ENCODE measurements around the gene HINT3.

Gene HINT3

DNA sequence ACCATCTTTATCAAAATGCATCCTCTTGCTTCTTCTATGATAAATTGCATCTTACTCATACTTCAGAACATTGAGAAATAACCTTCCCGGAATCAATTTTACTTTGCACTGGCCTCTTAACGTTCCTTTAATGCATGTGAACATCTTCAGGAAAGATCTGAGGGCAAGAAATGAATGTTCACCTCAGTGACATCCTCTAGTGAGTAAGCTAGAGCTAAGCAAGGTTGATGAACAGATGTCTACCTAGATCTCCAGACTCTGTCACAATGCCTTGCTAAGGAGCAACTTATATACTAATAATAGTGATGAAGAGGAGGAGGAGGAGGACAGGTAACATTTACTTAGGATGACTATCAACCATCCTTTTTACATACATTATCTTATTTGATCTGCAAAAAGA is 16.8 kb upstream of the HINT3 start:
- no peak for DNase-seq (ENCODE audit: low read depth, low spot score)
- Histone ChIP-seq H3K4me1 (ENCODE audit: control insufficient read depth, insufficient read depth, low read length) (no peaks in the 10 kb centered on the region), H3K4me3 (ENCODE audit: low read length) (no peak overlapping the region), H3K36me3 (ENCODE audit: control insufficient read depth, insufficient read depth, low read length) (no peaks in the 10 kb centered on the region), H3K27me3 (ENCODE audit: control insufficient read depth, insufficient read depth, low read length) (no peaks in the 10 kb centered on the region), H3K9me3 (ENCODE audit: control insufficient read depth, insufficient read depth, low read length) (no peaks in the 10 kb centered on the region), H3K27ac (ENCODE audit: low read length) (no peak overlapping the region)
- WGBS (ENCODE audit: insufficient coverage, insufficient read length): no CpG with 5 or more reads among the region's 2 CpGs

DNA sequence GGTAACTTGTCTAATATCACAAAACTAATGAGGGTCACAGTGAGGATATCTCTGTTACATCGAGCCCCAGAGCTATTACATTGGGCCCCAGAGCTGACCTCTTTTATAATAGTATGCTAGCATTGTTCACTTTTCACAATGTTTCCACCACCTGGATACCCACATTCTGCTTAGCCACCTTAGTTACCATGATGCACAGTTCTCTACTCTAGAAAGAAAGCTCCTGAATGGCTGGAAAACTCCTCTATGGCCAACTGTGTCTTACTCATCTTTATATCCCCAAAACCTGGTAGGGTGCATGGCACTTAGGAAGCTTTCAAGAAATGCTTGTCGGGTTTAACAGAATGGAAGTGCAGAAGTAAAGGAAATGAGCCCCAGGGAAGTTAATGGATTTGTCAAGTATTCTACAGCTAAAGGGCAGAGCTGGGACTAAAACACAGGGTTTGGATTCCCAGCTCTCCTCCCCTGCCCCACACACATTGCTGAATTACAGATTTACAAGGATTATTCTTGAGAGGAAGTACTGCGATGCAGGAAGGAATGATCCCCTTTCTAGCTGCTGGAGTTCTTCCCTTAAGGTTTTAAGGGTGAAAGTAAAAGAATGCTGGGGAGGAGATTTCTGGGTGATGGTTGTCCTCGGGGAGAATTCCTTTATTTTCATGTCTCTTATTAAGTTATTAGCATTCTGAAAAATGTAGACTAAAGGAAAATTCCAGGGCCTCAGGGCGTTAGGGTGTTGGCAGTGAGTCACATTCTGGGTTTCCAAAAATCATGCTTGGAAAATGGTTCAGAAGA is 16.1 kb upstream of the HINT3 start:
- no peaks in the 10 kb centered on the region for H3K4me1 ChIP-seq (ENCODE audit: control insufficient read depth, insufficient read depth, low read length)
- H3K27ac ChIP-seq (ENCODE audit: low read length): no peak overlapping the region
- no CpG with 5 or more reads among the region's 5 CpGs for WGBS (ENCODE audit: insufficient coverage, insufficient read length)

DNA sequence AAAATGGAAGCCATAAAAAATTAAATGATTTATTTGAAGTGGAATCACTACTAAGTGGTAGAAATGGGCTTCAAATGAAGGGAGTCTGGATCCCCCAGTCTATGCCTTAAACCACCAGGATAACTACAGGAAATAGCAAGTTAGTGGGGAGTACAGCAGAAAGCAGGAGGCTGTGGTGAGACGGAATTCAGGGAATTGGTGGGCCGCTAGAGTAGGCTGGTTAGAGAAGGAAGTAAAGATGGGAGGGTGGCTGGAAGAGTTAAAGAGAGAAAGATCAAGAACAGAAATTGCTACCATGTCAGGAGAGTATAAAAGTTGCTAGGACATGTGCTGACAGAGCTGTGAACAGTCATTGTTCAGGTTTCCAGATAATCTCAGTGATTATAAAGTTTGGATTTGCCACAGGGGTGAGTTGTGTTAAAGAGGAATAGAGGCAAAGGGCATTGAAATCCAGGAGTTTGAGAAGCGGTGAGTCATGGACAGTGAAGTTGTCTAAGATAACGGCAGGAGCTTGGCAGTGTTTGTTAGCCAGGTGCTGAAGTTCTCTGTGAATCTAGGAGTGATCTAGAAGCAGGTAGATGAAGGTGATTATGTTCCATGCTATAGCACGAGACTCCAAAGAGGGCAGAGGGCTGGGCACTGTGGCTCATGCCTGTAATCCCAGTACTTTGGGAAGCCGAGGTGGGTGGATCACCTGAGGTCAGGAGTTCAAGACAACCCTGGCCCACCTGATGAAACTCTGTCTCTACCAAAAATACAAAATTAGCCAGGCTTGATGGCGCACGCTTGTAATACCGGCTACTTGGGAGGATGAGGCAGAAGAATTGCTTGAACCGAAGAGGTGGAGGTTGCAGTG is 13.7 kb upstream of the HINT3 start:
- H3K4me3 ChIP-seq (ENCODE audit: low read length): no peak overlapping the region
- H3K9me3 ChIP-seq (ENCODE audit: control insufficient read depth, insufficient read depth, low read length): no peaks in the 10 kb centered on the region
- H3K27me3 ChIP-seq (ENCODE audit: control insufficient read depth, insufficient read depth, low read length): no peaks in the 10 kb centered on the region
- no peak overlapping the region for H3K27ac ChIP-seq (ENCODE audit: low read length)
- no peaks in the 10 kb centered on the region for H3K36me3 ChIP-seq (ENCODE audit: control insufficient read depth, insufficient read depth, low read length)
- DNase-seq (ENCODE audit: low read depth, low spot score): no peak
- H3K4me1 ChIP-seq (ENCODE audit: control insufficient read depth, insufficient read depth, low read length): no peaks in the 10 kb centered on the region
- no CpG with 5 or more reads among the region's 10 CpGs for WGBS (ENCODE audit: insufficient coverage, insufficient read length)

More for the DNA sequence above, 16.1 kb upstream of the HINT3 start:
- Histone ChIP-seq H3K36me3 (ENCODE audit: control insufficient read depth, insufficient read depth, low read length) (no peaks in the 10 kb centered on the region), H3K9me3 (ENCODE audit: control insufficient read depth, insufficient read depth, low read length) (no peaks in the 10 kb centered on the region), H3K27me3 (ENCODE audit: control insufficient read depth, insufficient read depth, low read length) (no peaks in the 10 kb centered on the region), H3K4me3 (ENCODE audit: low read length) (no peak overlapping the region)
- no peak for DNase-seq (ENCODE audit: low read depth, low spot score)

DNA sequence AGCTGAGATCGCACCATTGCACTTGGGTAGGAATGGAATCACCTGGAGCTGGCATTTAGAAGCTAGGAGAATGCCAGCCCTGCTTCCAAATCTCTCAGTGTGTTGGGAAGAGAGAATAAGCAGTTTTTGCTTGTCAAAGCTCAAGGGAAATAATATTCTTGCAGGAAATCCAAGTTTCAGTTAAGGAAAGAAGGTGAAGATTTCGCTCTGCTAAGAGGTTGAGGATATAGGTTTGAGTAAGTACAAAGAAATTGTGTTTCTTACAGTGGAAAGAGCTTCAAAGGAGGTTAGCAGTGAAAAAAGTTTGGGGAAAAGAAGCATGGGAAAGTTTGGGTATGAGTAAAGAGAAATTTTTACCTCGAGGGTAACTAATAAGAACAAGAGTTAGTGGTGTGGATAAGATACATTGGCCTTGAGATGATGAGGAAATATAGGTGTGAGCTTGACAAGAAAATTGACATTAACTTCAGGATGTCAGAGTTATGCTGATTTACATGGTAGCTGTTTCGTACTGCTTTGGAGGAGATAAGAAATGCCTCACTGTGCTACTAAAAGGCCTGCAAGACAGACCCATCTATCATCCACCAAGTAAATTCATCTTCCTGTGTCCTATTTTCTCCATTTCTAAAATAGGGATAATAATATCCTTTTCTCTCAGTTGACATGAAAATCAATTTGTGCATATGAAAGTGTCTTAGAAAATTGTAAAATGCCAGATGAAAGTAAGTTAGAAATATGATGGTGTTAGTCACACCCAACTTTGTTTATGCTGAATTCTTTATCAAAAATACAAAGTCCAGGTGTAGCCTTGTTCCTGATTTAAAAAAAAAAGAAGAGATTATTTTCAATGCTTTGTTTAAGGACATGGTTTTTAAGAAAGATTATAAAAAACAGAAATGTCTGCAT is 12.8 kb upstream of the HINT3 start:
- no peaks in the 10 kb centered on the region for H3K4me1 ChIP-seq (ENCODE audit: control insufficient read depth, insufficient read depth, low read length)
- DNase-seq (ENCODE audit: low read depth, low spot score): no peak
- H3K4me3 ChIP-seq (ENCODE audit: low read length): no peak overlapping the region
- H3K9me3 ChIP-seq (ENCODE audit: control insufficient read depth, insufficient read depth, low read length): no peaks in the 10 kb centered on the region
- no peak overlapping the region for H3K27ac ChIP-seq (ENCODE audit: low read length)
- 100% methylated on average over 1 of the region's 4 CpGs for WGBS (ENCODE audit: insufficient coverage, insufficient read length)
- H3K36me3 ChIP-seq (ENCODE audit: control insufficient read depth, insufficient read depth, low read length): no peaks in the 10 kb centered on the region
- H3K27me3 ChIP-seq (ENCODE audit: control insufficient read depth, insufficient read depth, low read length): no peaks in the 10 kb centered on the region

DNA sequence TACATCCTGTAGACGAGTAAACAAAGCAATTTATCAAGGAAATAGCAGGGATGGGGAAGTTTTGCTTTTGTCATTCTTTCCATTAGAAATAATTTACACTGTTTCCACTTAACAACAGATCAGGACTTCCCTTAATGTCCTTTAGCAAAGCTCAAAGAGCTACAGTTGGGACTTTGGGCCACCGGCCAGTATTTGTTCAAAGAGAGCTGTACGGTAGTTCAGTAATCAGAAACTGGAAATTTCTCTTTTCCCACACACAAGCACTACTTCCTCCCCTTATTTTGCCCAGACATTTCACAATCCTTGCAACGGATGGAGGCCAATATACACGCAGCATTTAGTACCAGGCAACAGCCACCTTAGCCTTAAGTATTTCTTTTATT is 12.1 kb upstream of the HINT3 start:
- no peak overlapping the region for H3K4me3 ChIP-seq (ENCODE audit: low read length)
- no peaks in the 10 kb centered on the region for H3K27me3 ChIP-seq (ENCODE audit: control insufficient read depth, insufficient read depth, low read length)
- no peak for DNase-seq (ENCODE audit: low read depth, low spot score)
- no peaks in the 10 kb centered on the region for H3K9me3 ChIP-seq (ENCODE audit: control insufficient read depth, insufficient read depth, low read length)
- no peaks in the 10 kb centered on the region for H3K4me1 ChIP-seq (ENCODE audit: control insufficient read depth, insufficient read depth, low read length)
- H3K27ac ChIP-seq (ENCODE audit: low read length): no peak overlapping the region
- no peaks in the 10 kb centered on the region for H3K36me3 ChIP-seq (ENCODE audit: control insufficient read depth, insufficient read depth, low read length)
- WGBS (ENCODE audit: insufficient coverage, insufficient read length): no CpG with 5 or more reads among the region's 5 CpGs

DNA sequence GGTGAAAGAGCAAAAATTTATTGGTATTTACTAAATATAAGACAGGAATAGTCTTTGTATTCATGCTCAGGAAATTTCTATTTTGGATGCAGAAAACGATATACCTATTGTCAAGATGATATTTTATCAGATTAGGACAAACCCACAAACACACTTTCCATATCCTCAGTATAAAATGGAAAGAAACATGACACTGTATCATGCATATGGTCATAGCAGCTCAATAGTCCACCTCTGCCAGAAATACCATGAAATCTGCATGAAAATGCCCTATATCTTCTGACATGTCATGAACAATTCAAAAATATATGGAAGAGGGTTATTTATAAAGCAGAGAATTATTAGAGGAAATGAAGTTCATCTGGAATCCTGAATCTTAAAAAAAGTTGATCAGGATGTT is 11.7 kb upstream of the HINT3 start:
- H3K27me3 ChIP-seq (ENCODE audit: control insufficient read depth, insufficient read depth, low read length): no peaks in the 10 kb centered on the region
- no peaks in the 10 kb centered on the region for H3K9me3 ChIP-seq (ENCODE audit: control insufficient read depth, insufficient read depth, low read length)
- H3K4me3 ChIP-seq (ENCODE audit: low read length): no peak overlapping the region
- no peak overlapping the region for H3K27ac ChIP-seq (ENCODE audit: low read length)
- WGBS (ENCODE audit: insufficient coverage, insufficient read length): no CpG with 5 or more reads among the region's 1 CpG
- no peaks in the 10 kb centered on the region for H3K36me3 ChIP-seq (ENCODE audit: control insufficient read depth, insufficient read depth, low read length)
- no peaks in the 10 kb centered on the region for H3K4me1 ChIP-seq (ENCODE audit: control insufficient read depth, insufficient read depth, low read length)
- no peak for DNase-seq (ENCODE audit: low read depth, low spot score)

DNA sequence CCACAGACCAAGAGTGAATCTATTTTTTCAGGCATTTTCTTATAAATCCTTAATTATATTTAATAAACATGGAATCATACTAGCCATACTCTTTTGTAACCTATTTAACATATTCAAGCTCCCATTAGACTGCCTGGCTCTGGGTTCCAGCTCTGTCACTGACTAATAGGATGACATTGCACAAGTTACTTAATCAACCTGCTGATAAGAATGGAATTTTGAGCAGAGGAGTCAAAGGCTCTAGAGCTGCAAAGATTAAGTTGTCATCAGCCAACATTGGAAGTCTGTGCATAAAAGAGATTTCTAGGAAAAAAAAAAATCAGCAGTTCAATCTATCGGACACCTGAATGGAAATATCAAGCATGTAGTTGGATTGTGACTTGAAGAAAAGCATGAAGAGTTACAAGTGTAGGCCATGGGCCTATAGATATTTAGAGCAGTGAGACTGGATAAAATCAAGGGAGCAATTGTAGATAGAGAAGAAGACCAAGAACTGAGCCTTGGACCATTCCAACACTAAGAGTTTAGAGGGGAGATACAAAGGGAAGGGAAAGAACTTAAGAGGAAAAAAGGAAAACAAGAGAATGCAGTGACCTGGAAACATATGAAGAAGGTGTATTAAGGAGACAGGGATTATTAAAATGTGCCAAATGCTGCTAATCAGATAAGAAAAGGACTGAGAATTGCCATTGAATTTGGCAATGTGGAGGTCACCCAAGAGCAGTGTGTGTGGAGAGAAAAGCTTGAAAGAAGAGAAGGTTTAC is 11.0 kb upstream of the HINT3 start:
- no CpG with 5 or more reads among the region's 1 CpG for WGBS (ENCODE audit: insufficient coverage, insufficient read length)
- no peaks in the 10 kb centered on the region for H3K4me1 ChIP-seq (ENCODE audit: control insufficient read depth, insufficient read depth, low read length)
- no peaks in the 10 kb centered on the region for H3K9me3 ChIP-seq (ENCODE audit: control insufficient read depth, insufficient read depth, low read length)
- H3K4me3 ChIP-seq (ENCODE audit: low read length): no peak overlapping the region
- H3K27ac ChIP-seq (ENCODE audit: low read length): no peak overlapping the region
- no peaks in the 10 kb centered on the region for H3K36me3 ChIP-seq (ENCODE audit: control insufficient read depth, insufficient read depth, low read length)
- no peak for DNase-seq (ENCODE audit: low read depth, low spot score)
- no peaks in the 10 kb centered on the region for H3K27me3 ChIP-seq (ENCODE audit: control insufficient read depth, insufficient read depth, low read length)

DNA sequence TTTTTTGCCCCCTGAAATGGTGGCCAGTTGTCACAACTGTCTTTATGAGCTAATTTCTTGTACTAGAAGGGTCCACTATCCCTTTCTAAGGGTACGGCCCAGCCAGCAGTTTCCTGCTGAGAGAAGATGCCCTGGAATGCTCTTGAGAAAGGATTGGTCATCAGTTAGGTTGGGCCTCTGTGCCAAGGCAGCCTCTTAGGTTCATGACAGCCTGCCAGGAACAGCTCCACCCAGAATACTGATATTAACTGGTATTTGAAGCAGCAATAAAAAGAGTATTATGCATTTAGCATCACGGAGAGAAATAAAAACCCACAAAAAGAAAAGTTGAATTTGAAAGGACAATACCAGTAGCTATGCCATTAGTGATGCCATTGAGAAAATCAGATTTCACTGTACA is 9.0 kb upstream of the HINT3 start:
- no peaks in the 10 kb centered on the region for H3K9me3 ChIP-seq (ENCODE audit: control insufficient read depth, insufficient read depth, low read length)
- H3K36me3 ChIP-seq (ENCODE audit: control insufficient read depth, insufficient read depth, low read length): no peaks in the 10 kb centered on the region
- H3K27me3 ChIP-seq (ENCODE audit: control insufficient read depth, insufficient read depth, low read length): no peaks in the 10 kb centered on the region
- no peak overlapping the region for H3K27ac ChIP-seq (ENCODE audit: low read length)
- no peak overlapping the region for H3K4me3 ChIP-seq (ENCODE audit: low read length)
- no CpG with 5 or more reads among the region's 2 CpGs for WGBS (ENCODE audit: insufficient coverage, insufficient read length)
- no peak for DNase-seq (ENCODE audit: low read depth, low spot score)
- no peaks in the 10 kb centered on the region for H3K4me1 ChIP-seq (ENCODE audit: control insufficient read depth, insufficient read depth, low read length)

DNA sequence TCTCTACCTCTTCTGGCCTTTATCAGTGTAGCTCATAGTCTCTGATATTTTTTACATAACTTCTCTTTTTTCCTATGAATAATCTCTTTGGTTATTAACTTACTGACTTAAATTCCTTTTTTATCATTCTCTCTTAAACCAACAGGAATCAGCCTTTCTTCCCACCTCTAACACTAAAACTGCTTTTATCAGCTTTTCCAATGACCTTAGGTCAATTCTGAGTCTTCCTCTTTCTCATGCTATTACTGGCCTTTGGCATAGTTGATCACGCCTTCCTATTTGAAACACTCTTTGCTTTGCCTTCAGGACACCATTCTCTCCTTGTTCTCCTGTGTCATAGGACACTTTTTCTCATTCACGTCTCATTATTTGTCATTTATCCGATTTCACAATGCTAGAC is 8.1 kb upstream of the HINT3 start:
- Histone ChIP-seq H3K36me3 (ENCODE audit: control insufficient read depth, insufficient read depth, low read length) (no peaks in the 10 kb centered on the region), H3K27ac (ENCODE audit: low read length) (no peak overlapping the region), H3K9me3 (ENCODE audit: control insufficient read depth, insufficient read depth, low read length) (no peaks in the 10 kb centered on the region), H3K4me3 (ENCODE audit: low read length) (no peak overlapping the region), H3K27me3 (ENCODE audit: control insufficient read depth, insufficient read depth, low read length) (no peaks in the 10 kb centered on the region), H3K4me1 (ENCODE audit: control insufficient read depth, insufficient read depth, low read length) (no peaks in the 10 kb centered on the region)
- no peak for DNase-seq (ENCODE audit: low read depth, low spot score)
- no CpG with 5 or more reads among the region's 3 CpGs for WGBS (ENCODE audit: insufficient coverage, insufficient read length)

All from iPS DF 6.9 (cell line).